Mesendoderm (in vitro differentiated cells): ENCODE measurements around the gene CCDC150.

ENCODE experiments used
- DNase-seq: peaks from one replicate; pipeline ENCODE4 v3.0.0; 2013
- H2AK5ac ChIP-seq: 2 replicates; pipeline ENCODE4 v1.6.1; 2013; ENCODE audit warnings: low read length, inconsistent platforms
- H2BK120ac ChIP-seq: 2 replicates; pipeline ENCODE4 v1.6.1; 2013; ENCODE audit warnings: low read depth, mild to moderate bottlenecking, low read length, moderate library complexity, mixed read lengths
- H2BK15ac ChIP-seq: replicated peaks from 2 replicates; pipeline ENCODE4 v1.6.1; 2013; ENCODE audit warnings: low read depth, mild to moderate bottlenecking, moderate library complexity
- H2BK5ac ChIP-seq: 2 replicates; pipeline ENCODE4 v1.6.1; 2013; ENCODE audit warnings: low read length, inconsistent platforms
- H3K18ac ChIP-seq: 2 replicates; pipeline ENCODE4 v1.6.1; 2013; ENCODE audit warnings: mild to moderate bottlenecking, low read length, mixed read lengths
- H3K23ac ChIP-seq: one replicate; pipeline ENCODE4 v1.6.1; 2013; ENCODE audit warnings: low read length
- H3K27ac ChIP-seq: 2 replicates; pipeline ENCODE4 v1.5.1; 2013; ENCODE audit warnings: low read depth, mild to moderate bottlenecking, inconsistent platforms, low read length, moderate library complexity
- H3K27me3 ChIP-seq: 2 replicates; pipeline ENCODE4 v1.6.1; 2013; ENCODE audit warnings: low read length, control low read depth, mild to moderate bottlenecking, inconsistent platforms; ENCODE audit not compliant: insufficient read depth, poor library complexity
- H3K36me3 ChIP-seq: 2 replicates; pipeline ENCODE4 v1.6.1; 2013; ENCODE audit warnings: low read length, inconsistent platforms; ENCODE audit not compliant: control insufficient read depth, insufficient read depth
- H3K4ac ChIP-seq: one replicate; pipeline ENCODE4 v1.6.1; 2013; ENCODE audit warnings: low read depth, mild to moderate bottlenecking, low read length, moderate library complexity
- H3K4me1 ChIP-seq: 2 replicates; pipeline ENCODE4 v1.6.1; 2013; ENCODE audit warnings: low read depth, low read length, inconsistent platforms; ENCODE audit not compliant: control insufficient read depth
- H3K4me2 ChIP-seq: 2 replicates; pipeline ENCODE4 v1.6.1; 2013; ENCODE audit warnings: low read length
- H3K4me3 ChIP-seq: 2 replicates; pipeline ENCODE4 v1.5.1; 2013; ENCODE audit warnings: mild to moderate bottlenecking, low read length
- H3K56ac ChIP-seq: one replicate; pipeline ENCODE4 v1.6.1; 2013; ENCODE audit warnings: low read length
- H3K79me1 ChIP-seq: 2 replicates; pipeline ENCODE4 v1.6.1; 2013; ENCODE audit warnings: low read length, inconsistent platforms
- H3K79me2 ChIP-seq: 2 replicates; pipeline ENCODE4 v1.6.1; 2013; ENCODE audit warnings: mild to moderate bottlenecking, low read length; ENCODE audit not compliant: control insufficient read depth, insufficient read depth
- H3K9ac ChIP-seq: 2 replicates; pipeline ENCODE4 v1.6.1; 2013; ENCODE audit warnings: low read length, inconsistent platforms
- H4K5ac ChIP-seq: one replicate; pipeline ENCODE4 v1.6.1; 2013; ENCODE audit warnings: low read length
- H4K8ac ChIP-seq: one replicate; pipeline ENCODE4 v1.6.1; 2013; ENCODE audit warnings: low read depth, mild to moderate bottlenecking, control low read depth, low read length, moderate library complexity
- WGBS: extraction: QIAGEN DNeasy Blood & Tissue Kit; methylation state at CpG from one replicate; pipeline ENCODE4 v1.1.7; 2013; ENCODE audit warnings: low lambda C conversion rate, missing lambda C conversion rate; ENCODE audit not compliant: insufficient coverage; ENCODE audit errors: extremely low coverage; 5-methylcytosine and 5-hydroxymethylcytosine counted together

The CCDC150 gene

GRCh38 chr2:196718419-196719109 lies 79.0 kb downstream of the CCDC150 start:
- H3K27ac ChIP-seq: no peak overlapping the region
- WGBS: no CpG with 5 or more reads among the region's 6 CpGs
- peak; percentile 11 for DNase-seq

GRCh38 chr2:196719110-196719872 lies 79.8 kb downstream of the CCDC150 start:
- no peak overlapping the region for H3K4me3 ChIP-seq
- H3K27ac ChIP-seq: no peak overlapping the region
- DNase-seq: peak; percentile 62

More at GRCh38 chr2:196718419-196719109, 79.0 kb downstream of the CCDC150 start:
- no peak overlapping the region for H3K4me2 ChIP-seq
- H3K4me3 ChIP-seq: no peak overlapping the region
- H3K4ac ChIP-seq: no peak overlapping the region
- H4K8ac ChIP-seq: no peak overlapping the region
- no peak overlapping the region for H2BK5ac ChIP-seq
- no peaks in the 10 kb centered on the region for H3K27me3 ChIP-seq
- no peak overlapping the region for H2BK15ac ChIP-seq
- no peaks in the 10 kb centered on the region for H3K79me1 ChIP-seq
- peaks cover 2% of the 10 kb centered on the region for H3K36me3 ChIP-seq
- no peak overlapping the region for H4K5ac ChIP-seq
- H3K18ac ChIP-seq: no peak overlapping the region
- no peak overlapping the region for H2AK5ac ChIP-seq
- no peaks in the 10 kb centered on the region for H3K4me1 ChIP-seq
- H3K9ac ChIP-seq: no peak overlapping the region
- H3K56ac ChIP-seq: no peak overlapping the region
- H2BK120ac ChIP-seq: no peak overlapping the region
- no peak overlapping the region for H3K23ac ChIP-seq
- no peaks in the 10 kb centered on the region for H3K79me2 ChIP-seq

GRCh38 chr2:196723571-196723970 lies 84.1 kb downstream of the CCDC150 start:
- no peak overlapping the region for H2BK120ac ChIP-seq
- no peak overlapping the region for H2BK15ac ChIP-seq
- no peaks in the 10 kb centered on the region for H3K27me3 ChIP-seq
- no peak overlapping the region for H4K8ac ChIP-seq
- no peak overlapping the region for H3K18ac ChIP-seq
- H3K4me2 ChIP-seq: no peak overlapping the region
- no peak for DNase-seq
- H3K79me1 ChIP-seq: no peaks in the 10 kb centered on the region
- no peak overlapping the region for H2AK5ac ChIP-seq
- H3K27ac ChIP-seq: no peak overlapping the region
- peaks cover 3% of the 10 kb centered on the region for H3K36me3 ChIP-seq
- no peak overlapping the region for H3K9ac ChIP-seq
- no peak overlapping the region for H2BK5ac ChIP-seq
- no peak overlapping the region for H3K23ac ChIP-seq
- no peaks in the 10 kb centered on the region for H3K4me1 ChIP-seq
- no peak overlapping the region for H3K4me3 ChIP-seq
- H4K5ac ChIP-seq: no peak overlapping the region
- H3K4ac ChIP-seq: no peak overlapping the region
- no peaks in the 10 kb centered on the region for H3K79me2 ChIP-seq
- no peak overlapping the region for H3K56ac ChIP-seq

More at GRCh38 chr2:196719110-196719872, 79.8 kb downstream of the CCDC150 start:
- no CpG with 5 or more reads among the region's 6 CpGs for WGBS
- H3K23ac ChIP-seq: no peak overlapping the region
- H2BK120ac ChIP-seq: no peak overlapping the region
- H2BK5ac ChIP-seq: no peak overlapping the region
- no peak overlapping the region for H3K56ac ChIP-seq
- no peak overlapping the region for H3K9ac ChIP-seq
- no peak overlapping the region for H3K4ac ChIP-seq
- H3K79me1 ChIP-seq: no peaks in the 10 kb centered on the region
- H3K18ac ChIP-seq: no peak overlapping the region
- peaks cover 2% of the 10 kb centered on the region for H3K36me3 ChIP-seq
- no peak overlapping the region for H2BK15ac ChIP-seq
- H2AK5ac ChIP-seq: no peak overlapping the region
- no peaks in the 10 kb centered on the region for H3K79me2 ChIP-seq
- no peaks in the 10 kb centered on the region for H3K4me1 ChIP-seq
- no peak overlapping the region for H3K4me2 ChIP-seq
- H3K27me3 ChIP-seq: no peaks in the 10 kb centered on the region
- no peak overlapping the region for H4K8ac ChIP-seq
- no peak overlapping the region for H4K5ac ChIP-seq

GRCh38 chr2:196725218-196725617 lies 85.7 kb downstream of the CCDC150 start:
- DNase-seq: no peak
- H3K79me1 ChIP-seq: no peaks in the 10 kb centered on the region
- H4K5ac ChIP-seq: no peak overlapping the region
- no peak overlapping the region for H4K8ac ChIP-seq
- H2AK5ac ChIP-seq: no peak overlapping the region
- H2BK120ac ChIP-seq: no peak overlapping the region
- H2BK5ac ChIP-seq: no peak overlapping the region
- no peaks in the 10 kb centered on the region for H3K4me1 ChIP-seq
- no peak overlapping the region for H3K4me2 ChIP-seq
- no CpG with 5 or more reads among the region's 3 CpGs for WGBS
- H3K36me3 ChIP-seq: peaks cover 3% of the 10 kb centered on the region
- no peak overlapping the region for H3K56ac ChIP-seq
- H3K27ac ChIP-seq: no peak overlapping the region
- H3K4ac ChIP-seq: no peak overlapping the region
- no peak overlapping the region for H2BK15ac ChIP-seq
- H3K27me3 ChIP-seq: no peaks in the 10 kb centered on the region
- no peaks in the 10 kb centered on the region for H3K79me2 ChIP-seq
- no peak overlapping the region for H3K23ac ChIP-seq
- H3K18ac ChIP-seq: no peak overlapping the region
- H3K4me3 ChIP-seq: no peak overlapping the region
- no peak overlapping the region for H3K9ac ChIP-seq

DNA sequence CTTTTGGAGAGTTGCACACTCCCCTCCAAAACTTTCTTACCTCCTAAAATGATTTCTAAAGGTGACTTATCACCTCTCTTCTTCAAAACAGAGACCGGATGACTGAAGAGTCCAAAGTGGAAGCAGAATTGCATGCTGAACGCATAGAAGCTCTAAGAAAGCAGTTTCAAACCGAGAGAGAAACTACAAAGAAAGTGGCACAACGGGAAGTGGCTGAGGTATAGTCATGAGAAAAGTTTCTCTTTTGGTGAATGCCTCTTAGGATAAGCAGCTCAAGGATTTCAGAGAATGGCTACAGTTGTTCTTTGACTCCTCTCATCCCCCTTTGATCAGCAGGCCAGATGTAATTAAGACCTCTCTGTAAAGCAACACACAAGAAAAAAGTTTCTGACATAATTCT lies 86.4 kb downstream of the CCDC150 start:
- Histone ChIP-seq H3K27me3 (no peaks in the 10 kb centered on the region), H3K56ac (no peak overlapping the region), H3K79me1 (no peaks in the 10 kb centered on the region), H2BK15ac (no peak overlapping the region), H3K79me2 (no peaks in the 10 kb centered on the region), H3K4ac (no peak overlapping the region), H3K36me3 (peaks cover 3% of the 10 kb centered on the region), H3K27ac (no peak overlapping the region), H4K8ac (no peak overlapping the region), H3K23ac (no peak overlapping the region), H4K5ac (no peak overlapping the region), H3K4me3 (no peak overlapping the region), H3K4me2 (no peak overlapping the region), H3K18ac (no peak overlapping the region), H2BK5ac (no peak overlapping the region), H2AK5ac (no peak overlapping the region), H3K4me1 (no peaks in the 10 kb centered on the region), H2BK120ac (no peak overlapping the region), H3K9ac (no peak overlapping the region)
- DNase-seq: no peak
- no CpG with 5 or more reads among the region's 4 CpGs for WGBS
